GM19463 (cell line): ENCODE results near the gene MACROD2.

ENCODE experiments used
- ATAC-seq: cut with Tn5 transposase; IDR thresholded peaks from one replicate; pipeline ENCODE4 v1.9.1; 2021; ENCODE audit warnings: mild to moderate bottlenecking, moderate library complexity; ENCODE audit not compliant: unreplicated experiment

MACROD2 gene

DNA sequence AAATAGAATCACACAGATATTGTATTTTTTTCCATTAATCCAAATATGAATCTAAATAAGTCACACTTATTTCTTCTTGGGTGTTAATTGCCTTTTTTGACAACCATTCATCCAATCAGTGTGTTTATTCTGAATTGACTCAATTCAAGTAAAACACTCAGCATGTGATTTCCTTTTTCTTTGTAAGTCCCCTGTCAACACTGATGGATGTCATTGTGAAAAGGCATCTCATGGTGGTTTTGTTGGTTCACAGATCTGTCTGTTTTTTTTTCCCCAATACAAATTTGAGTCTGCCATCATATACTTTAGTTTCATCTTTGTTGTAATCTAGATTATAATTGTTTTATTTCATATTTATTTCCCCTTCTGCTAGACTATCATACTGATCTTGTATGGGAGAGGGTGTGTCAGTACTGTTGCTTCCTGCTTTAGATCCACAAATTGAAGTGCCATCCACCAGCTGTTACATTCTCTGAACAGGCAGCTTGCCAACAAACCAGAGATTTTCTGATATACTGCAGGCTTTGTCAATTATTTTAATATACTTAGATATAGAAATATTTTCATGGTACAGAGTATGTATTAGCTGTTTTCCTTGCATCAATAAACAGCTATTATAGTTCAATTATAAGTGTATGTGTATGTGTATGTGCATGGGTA, 406.3 kb downstream of the MACROD2 start:
- ATAC-seq: no peak

DNA sequence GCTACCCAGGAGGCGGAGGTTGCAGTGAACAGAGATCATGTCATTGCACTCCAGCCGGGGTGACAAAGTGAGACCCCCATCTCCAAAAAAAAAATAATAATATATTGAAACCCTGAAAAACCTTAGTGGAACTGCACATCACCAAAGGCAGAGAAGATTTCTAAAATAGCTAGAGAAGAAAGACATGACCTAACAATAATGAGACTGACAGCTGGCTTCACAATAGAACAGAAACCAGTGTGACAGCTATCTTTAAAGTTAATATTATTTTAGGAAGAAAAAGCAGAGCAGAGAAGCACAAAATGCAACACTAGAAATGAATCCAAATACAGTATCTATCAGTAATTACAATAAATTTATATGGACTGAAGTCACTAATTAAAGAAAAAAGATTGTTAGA, 409.2 kb downstream of the MACROD2 start:
- ATAC-seq: no peak

DNA sequence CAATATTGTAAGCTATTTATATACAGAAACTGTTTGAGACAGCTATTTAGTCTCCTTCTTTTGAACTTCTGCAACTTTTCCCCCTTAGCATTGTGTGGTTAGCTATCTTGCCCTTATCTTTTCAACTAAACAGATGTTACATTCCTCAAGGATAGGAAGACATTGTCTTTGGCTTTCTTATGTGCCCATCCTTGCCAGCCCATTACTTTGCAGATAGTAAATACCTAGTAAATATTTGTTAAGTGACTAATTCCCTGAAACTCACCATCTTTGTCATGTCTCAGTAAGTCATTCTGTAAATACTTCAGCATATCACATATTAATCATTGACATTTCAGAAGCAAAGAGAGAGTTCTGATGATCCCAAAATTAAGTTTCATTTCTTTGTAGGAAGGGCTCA, 411.2 kb downstream of the MACROD2 start:
- ATAC-seq: peak; percentile 68

DNA sequence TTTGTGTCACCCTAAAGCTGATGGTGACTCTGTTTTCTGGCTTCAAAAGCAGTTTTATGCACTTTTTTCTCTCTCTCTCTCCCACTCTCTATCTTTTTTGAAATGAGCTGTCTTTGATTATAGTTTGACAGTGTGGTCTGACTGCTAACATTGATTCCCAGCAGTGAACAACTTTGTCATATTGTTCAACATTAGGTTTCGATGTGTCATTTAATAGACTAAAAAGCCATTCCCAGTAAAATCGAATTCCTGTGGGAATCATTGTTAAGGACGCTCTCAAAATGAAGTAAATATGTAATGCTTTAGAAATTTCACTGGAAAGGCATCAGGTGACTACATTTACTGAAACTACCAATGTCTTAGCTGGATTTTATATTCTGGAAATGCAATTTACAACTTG, 412.0 kb downstream of the MACROD2 start:
- ATAC-seq: no peak

DNA sequence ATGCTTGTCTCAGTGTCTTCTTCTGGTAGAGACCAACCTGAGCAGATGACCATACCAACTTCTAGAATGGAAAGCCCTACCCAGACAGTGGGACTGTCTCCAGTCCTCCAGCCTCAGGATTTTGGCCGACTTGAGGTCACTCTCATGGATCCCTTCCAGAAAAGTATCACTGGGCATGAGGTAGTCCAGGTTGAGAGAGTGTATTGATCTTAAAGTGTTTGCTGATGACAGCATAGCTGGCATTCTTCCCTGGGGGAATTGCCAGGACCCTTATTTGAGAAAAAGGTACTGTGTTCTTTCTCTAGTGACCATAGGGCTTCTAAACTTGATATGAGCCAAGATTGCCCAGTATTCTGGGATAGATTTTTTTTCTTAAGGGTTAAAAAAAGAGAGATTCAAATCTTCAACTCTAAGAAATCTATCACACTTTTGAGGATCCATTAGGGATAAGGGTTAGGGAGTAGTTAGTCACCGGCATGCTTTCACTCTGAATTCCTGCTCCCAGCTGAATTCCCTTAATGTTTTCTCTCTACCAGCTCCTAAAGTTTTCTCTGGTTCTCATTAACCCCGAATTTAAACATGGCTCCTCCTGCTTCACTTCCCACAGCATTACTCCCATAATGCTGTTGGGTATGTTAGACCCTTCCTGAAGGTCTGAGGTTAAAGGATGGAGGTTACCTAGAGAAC, 415.7 kb downstream of the MACROD2 start:
- no peak for ATAC-seq

DNA sequence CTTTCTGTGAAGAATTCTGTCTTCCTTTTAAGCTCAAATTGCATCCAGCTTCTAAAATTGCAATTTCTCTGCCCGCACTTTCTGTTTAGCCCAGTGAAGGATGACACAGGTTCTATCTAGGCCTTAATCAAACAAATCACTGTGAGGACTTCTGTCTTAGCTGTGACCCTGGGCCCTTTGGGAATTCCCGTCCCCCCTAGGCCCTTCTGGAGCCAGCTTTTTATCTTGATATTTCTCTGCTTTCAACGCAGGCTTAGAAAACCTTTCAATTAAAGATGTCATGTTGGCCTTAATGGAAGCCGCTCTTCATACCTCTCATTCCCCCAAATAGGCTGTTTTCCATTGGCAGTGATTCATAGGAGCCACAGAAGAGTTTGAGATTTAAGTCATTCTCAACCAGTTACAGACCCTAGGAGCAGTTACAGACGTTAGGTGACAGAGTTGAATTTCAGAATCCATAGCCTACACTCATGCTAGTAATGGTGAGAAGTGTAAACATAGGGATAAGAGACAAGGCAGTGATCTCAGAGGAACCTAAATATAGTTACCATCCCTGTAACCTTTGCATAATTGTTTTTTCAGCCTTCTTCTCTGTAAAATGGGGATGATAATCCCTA, 416.9 kb downstream of the MACROD2 start:
- no peak for ATAC-seq

DNA sequence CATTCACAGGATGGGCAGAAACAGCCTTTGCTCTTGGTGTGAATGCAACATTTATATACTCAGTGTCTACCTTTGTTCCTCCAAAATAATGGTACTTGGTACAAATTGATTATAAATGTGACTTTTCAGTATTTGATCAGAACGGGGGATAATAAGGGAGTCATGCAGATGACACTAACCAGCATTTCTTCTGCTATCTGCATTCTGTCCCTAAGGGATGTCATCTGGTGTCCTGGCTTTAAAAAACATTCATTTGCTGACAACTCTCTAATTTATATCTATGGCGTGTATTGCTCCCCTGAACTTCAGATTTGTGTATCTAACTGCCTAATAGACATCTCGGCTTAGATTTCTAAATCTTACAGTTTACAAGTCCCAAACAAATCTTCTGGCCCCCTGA, 418.5 kb downstream of the MACROD2 start:
- no peak for ATAC-seq

DNA sequence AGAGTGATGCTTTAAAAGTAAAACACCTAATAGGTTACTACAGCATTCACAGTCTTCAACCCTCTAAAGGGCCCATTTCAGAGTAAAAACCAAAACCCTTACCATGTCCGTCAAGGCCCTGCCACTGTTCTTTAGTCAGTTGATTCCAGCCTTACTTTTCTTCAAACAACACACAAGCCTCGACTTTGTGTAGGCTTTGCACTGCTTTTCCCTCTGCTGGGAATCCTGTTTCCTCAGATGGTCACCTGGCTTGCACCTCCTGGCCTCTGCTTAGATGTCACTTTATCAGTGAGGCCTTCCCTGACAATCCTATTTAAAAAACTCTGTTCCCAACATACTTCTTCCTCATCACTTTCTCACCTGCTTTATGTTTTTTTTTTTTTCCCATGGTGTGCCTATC, 419.2 kb downstream of the MACROD2 start:
- no peak for ATAC-seq

DNA sequence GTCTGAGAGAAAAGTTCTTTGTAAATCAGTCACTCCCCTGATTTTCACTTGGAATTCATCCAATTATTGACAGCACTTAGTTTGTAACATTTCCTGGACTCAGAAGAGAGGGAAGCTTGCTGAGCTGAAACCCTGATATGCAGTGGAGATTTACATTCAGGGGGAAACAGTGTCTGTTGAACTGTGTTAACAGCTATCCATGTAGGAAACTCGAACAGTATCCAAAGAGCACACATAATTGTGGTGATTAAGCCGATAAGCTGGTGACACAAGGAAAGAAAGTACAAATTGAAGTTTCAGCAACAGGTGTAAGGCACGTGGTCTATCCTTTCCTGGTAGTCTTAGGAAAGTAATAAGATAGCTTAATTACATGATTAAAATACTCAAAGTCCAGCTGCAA, 420.2 kb downstream of the MACROD2 start:
- ATAC-seq: no peak

DNA sequence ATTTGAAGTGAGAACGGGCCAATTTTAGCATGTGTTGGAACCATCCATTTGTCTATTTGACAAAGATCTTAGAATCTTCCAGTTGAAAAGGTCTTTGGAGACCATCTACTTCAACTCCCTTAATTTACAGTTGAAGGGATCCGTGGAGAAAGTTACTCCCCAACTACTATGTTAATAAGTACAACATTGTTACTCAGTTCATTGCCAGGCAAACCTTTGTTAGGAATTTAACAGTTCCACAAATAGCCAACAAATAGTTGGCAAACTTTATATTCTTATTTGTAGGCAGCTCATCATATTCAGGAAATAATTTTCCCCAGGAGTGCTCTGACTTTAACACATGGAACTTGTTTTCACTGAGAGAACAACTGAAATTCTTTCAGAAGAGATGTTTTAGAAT, 423.1 kb downstream of the MACROD2 start:
- ATAC-seq: no peak

DNA sequence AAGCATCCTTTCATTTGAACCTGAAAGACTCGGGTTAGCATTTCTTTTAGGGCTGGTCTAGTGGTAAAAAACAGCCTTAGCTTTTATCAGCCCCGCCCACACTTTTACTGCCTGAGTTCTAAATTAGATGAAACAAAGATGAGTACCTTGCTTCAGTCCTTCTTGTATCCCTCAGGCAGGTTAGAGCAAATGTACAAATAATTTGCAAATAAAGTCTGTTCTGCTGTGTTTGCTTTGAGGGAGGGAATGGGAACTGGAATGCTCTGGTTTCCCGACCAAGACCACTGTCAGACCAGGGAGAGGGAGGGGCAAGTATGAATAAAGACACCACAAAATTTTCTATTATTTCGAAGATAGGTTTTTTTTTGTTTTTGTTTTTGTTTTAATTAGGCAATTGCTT, 427.6 kb downstream of the MACROD2 start:
- no peak for ATAC-seq

DNA sequence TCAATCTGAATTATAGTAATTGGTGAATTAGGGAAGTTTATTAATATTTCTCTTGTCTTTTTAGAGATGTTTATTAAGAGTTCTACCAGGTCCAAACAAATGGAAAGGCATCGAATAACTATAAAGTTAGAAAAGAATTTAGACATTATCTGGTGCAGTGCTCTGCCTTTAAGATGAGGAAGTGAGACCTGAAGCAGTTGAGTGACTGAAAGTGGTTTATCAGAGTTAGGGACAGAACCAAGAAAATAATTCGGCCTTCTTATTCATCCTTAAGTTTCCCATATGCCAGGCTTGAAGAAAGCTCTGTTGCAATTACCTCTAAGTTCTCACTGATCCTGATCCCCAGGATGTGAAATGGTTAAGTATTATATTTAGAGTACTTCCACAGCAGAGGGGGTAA, 436.3 kb downstream of the MACROD2 start:
- ATAC-seq: no peak

DNA sequence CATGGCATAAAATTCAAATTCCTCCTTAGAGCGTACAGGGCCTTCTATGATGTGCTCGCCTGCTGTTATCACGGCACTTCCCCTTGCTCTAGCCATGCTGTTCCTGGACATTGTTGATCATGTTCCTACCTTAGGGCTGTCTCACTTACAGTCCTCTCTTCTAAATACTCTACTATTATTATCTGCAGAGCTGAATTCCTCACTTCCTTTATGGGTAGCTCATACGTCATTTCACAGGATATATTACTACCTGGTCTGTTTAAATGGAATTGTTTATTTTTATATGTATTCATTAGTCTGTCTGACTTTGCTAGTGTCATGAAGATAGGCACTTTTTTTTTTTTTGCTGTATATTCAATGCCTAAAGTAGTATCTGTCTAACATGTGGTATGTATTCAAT, 436.8 kb downstream of the MACROD2 start:
- ATAC-seq: no peak

DNA sequence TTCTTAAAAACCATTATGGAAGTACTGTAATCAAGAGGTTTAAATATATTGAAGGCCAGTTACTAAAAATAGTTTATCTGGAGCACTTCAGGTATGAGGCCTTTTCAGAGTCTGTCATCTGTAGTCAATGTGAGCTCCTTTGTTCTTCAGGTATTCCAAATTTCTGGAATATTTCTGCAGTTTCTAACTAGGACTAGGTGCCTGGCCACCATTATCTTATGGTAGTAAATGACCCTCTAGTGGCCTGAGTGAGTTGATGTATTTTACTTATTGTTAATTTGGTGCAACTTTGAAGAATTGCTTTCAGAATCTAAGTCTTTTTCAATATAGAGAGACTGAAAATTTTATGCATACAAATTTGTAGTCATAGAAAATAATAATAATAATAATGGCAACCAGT, 437.3 kb downstream of the MACROD2 start:
- ATAC-seq: no peak

DNA sequence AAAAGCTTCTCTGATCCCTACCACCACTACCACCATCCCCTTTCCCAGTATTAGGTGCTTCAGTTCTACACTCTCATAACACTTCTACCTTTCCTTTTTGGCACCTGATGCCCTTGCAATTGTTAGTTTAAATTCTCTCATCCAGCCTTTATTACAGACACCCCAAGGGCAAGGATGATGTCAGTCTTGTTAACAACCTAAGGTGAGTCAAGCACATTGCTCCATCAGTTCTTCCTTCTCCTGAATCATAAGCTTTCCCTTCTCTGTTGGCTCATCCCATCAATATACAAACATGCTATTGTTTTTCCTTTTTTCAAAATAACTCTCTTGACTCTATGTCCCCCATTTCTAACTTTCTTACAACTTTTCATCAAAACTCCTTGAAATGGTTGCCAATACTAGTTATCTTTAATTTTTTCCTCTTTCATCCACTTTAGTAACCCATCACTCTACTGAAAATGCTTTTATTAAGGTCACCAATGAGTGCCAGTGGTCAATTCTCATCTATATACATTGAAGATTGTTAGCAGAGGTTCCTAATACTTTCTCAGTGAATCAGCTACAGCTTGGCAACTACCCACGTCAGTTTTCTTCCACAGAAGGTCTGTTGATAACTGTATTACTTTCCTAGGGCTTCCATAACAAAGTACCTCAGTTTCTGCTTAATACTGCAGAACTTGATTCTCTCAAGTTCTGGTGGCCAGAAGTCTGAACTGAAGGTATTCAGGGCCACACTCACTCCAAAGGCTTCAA, 439.2 kb downstream of the MACROD2 start:
- ATAC-seq: no peak

DNA sequence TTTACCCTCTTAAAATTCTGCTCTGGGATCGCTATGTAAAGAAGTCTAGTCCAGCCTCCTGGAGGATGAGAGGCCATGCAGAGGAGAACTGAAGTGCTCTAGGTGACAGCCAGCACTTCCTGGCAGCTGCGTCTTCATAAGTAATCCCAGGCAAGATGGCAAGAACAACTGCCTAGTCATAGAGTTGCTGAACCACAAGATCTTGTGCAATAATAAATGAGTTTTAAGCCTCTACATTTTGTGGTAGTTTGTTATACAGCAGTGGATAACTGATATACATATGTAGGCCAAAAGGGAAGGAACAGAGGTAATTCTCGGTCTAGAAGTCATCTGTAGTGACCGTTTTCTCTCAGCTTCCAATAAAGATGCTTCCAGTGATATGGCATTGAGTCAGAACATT, 445.9 kb downstream of the MACROD2 start:
- ATAC-seq: no peak

DNA sequence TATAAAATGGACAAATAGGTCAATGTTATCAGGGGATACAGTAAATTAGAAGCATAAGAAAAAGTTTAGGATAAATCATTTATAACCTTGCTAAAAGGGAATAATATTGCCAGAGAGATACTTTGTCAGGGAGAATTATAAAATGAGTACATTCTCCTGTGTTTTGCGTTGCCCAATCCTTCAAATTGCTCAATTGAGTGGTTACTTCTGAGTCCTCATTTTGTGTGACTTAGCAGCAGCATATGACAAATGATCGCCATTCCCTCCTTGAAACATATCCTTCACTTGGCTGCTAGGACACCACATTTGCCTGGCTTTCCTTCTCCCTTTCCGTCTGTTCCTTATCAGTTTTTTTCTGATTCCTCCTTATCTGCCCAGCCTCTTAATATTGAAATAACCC, 448.8 kb downstream of the MACROD2 start:
- ATAC-seq: no peak

DNA sequence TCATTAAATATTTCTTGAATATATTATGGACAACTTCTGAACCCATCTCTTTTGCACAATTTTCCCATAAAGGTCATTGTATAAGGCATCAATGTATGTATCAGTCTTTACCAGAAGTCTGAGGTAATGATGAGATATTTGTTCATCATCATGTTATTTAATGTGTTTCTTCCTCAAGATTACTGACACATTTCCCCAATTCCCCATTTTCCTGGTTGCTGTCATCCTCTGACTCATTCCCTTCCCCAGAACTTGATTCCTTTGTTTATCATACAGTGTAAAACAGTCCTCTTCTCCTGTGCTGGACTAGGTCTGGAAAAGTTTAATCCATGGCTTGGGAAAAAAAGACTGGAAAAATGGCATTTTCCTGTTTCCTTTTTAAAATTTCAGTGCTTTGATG, 450.0 kb downstream of the MACROD2 start:
- no peak for ATAC-seq

DNA sequence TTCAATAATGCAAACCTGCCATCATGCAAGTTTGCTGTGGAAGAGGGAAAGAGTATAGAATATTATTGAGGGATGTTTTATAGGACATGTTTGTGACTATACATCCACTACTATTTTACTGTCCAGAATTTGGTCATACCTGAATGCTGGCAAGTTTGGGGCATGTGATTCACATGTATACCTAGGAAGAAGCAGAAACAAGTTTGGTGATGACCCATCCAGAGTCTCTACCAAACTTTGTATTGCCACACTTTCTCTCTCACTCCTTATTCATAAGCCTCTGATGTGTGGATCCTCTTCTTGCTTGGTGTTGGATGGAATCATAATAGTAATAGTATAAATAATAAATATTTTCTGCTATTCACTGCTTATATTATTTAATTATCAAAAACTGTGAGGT, 450.6 kb downstream of the MACROD2 start:
- ATAC-seq: no peak

DNA sequence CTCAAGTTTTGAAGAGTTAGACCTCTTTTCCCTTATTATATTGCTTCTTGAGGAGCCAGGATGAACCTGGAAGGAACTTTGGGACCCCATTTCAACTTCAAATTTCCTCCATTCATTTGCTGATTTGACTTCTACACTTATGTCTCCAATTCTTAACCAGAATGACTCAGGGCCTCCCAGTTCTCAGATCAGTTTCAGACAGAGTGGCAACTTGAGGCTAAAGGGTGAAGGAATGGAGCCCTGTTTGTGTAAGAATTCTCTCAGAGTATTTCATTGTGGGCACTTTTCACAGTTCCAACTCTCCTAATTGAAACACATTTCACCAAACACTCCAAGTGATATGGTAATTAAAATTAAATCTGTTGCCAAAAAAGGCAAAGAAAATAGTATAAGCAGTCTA, 451.1 kb downstream of the MACROD2 start:
- no peak for ATAC-seq

DNA sequence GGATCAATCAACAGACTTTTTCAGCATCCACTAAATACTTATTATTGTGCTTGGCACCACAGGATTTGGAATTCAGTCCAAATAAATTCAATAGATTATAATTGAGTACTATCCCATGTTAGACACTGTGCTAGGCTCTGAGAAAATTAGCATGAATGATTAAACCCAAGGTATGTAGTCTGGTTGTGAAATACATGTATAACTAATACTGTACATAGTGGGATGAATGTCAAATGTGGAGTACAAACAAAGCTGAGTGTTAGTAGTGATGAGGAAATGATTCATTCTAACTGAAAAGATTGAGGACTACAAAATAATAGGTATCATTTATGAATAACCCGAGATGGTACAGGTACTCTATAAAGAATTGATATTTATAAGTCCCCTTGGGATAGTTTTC, 454.0 kb downstream of the MACROD2 start:
- ATAC-seq: no peak

DNA sequence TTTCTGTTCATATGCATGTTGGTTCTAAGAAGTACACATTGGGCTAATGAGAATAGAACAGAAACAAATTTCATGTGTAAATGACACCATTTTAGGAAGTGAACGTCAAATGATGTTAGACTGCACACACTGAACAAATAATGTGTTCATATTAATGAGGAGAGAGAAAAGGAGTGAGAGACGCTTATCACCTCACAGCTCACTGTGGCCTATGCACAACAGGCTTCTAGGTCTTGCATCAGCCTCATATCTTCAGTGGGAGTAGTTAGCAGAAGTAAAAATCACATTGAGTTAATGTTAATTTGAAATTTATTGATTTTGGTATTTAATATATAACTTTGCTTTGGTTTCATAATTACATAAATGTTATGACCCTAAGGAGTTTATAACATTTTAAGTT, 454.9 kb downstream of the MACROD2 start:
- ATAC-seq: no peak
